ENCODE data around the gene MOB3B.

Gene MOB3B

DNA sequence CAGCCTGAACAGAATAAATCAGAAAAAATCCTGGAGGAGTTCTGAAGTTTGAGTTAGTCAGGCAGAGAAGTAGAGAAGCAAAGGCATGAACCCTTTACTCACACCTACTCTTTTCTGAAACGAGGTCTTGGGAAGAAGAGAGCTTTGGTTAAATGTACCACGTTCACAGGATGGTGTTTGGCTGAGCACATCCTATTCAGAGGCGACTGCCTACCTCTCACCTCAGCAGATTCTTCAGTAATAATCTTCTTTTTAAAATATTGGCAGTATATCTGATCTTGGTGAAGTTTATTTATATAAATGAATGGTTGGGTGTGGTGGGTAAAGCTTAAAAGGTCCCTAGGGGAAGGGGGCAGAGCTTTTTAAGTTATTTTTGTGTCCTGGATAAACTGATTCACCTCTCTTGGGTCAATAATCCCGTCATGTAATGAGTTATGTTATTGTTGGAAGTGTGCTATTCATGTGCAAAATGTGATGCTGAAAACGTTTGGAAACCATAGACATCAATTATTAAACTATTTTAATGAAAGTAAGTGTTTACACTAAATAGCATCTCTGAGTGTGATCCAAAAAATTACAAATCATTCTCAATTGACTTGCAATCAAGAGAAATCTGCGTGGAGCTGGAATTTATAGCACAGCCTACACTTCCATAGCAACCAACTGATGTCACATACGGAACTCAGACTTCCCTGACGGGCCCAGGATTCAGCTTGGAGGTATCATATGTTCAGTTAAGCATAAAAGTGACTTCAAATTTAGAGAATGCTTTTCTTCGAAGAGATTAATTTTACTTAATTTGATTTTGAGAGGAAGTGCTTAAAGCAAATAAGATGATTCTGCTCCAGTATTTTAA is 138.3 kb downstream of the MOB3B start:
- Mint-ChIP-seq H3K9me3 (no peaks in the 10 kb centered on the region), H3K36me3 (ENCODE audit: low read depth) (peaks cover under 1% of the 10 kb centered on the region), H3K4me1 (peaks cover 95% of the 10 kb centered on the region), H3K27ac (no peak overlapping the region), H3K4me3 (no peak overlapping the region), H3K27me3 (ENCODE audit: low read depth, poor library complexity) (no peaks in the 10 kb centered on the region)
- no peak for DNase-seq
- TF ChIP-seq, protein P1, sequence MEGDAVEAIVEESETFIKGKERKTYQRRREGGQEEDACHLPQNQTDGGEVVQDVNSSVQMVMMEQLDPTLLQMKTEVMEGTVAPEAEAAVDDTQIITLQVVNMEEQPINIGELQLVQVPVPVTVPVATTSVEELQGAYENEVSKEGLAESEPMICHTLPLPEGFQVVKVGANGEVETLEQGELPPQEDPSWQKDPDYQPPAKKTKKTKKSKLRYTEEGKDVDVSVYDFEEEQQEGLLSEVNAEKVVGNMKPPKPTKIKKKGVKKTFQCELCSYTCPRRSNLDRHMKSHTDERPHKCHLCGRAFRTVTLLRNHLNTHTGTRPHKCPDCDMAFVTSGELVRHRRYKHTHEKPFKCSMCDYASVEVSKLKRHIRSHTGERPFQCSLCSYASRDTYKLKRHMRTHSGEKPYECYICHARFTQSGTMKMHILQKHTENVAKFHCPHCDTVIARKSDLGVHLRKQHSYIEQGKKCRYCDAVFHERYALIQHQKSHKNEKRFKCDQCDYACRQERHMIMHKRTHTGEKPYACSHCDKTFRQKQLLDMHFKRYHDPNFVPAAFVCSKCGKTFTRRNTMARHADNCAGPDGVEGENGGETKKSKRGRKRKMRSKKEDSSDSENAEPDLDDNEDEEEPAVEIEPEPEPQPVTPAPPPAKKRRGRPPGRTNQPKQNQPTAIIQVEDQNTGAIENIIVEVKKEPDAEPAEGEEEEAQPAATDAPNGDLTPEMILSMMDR (IDR thresholded peaks at IDR 0.05): no peak

DNA sequence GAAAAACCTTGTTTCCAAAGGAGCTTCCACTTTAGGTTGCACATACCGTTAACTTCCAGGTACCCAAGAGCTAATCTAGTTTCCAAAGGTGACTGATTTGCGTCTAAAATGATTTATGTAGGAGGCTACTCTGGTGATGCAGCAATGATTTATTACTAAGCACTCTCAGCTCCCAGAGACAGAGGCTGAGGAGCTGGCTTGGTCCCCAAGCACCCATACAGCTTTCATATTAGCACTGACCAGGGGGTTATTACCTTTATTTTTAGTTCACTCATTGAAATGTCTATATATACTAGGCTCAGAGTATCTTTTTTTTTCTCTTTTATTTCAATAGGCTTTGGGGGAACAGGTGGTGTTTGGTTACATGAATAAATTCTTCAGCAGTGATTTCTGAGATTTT is 141.5 kb downstream of the MOB3B start:
- H3K4me3 Mint-ChIP-seq: no peak overlapping the region
- peaks cover 89% of the 10 kb centered on the region for H3K4me1 Mint-ChIP-seq
- TF ChIP-seq, protein P1 (IDR thresholded peaks at IDR 0.05): no peak
- H3K27me3 Mint-ChIP-seq (ENCODE audit: low read depth, poor library complexity): no peaks in the 10 kb centered on the region
- no peaks in the 10 kb centered on the region for H3K9me3 Mint-ChIP-seq
- no peak overlapping the region for H3K27ac Mint-ChIP-seq
- DNase-seq: no peak
- H3K36me3 Mint-ChIP-seq (ENCODE audit: low read depth): no peaks in the 10 kb centered on the region

DNA sequence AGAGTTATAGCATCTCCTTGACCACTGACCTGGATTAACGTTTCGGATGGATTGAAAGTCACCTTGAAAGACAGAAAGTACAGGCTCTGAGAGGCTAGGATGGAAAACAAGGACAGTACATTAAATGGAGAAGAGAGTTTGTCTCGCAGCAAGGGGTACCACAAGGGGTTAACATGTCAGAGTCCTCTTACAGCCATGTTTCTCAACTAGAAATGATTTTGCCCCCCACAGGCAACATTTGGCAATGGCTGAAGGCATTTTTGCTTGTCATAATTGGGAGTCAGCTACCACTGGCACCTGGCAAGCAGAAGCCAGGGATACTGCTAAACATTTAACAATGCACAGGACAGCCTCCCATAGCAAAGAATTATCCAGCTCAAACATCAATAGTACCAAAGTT is 141.9 kb downstream of the MOB3B start:
- Mint-ChIP-seq H3K9me3 (no peaks in the 10 kb centered on the region), H3K4me3 (no peak overlapping the region), H3K27ac (peak overlapping the region; percentile 33), H3K36me3 (ENCODE audit: low read depth) (no peaks in the 10 kb centered on the region), H3K27me3 (ENCODE audit: low read depth, poor library complexity) (no peaks in the 10 kb centered on the region), H3K4me1 (peaks cover 88% of the 10 kb centered on the region)
- DNase-seq: no peak
- TF ChIP-seq, protein P1 (IDR thresholded peaks at IDR 0.05): no peak

GRCh38 chr9:27386571-27387091 is 143.0 kb downstream of the MOB3B start:
- DNase-seq: no peak
- Mint-ChIP-seq H3K4me3 (no peak overlapping the region), H3K27ac (no peak overlapping the region), H3K36me3 (ENCODE audit: low read depth) (no peaks in the 10 kb centered on the region), H3K4me1 (peaks cover 80% of the 10 kb centered on the region), H3K27me3 (ENCODE audit: low read depth, poor library complexity) (no peaks in the 10 kb centered on the region), H3K9me3 (no peaks in the 10 kb centered on the region)
- TF ChIP-seq, protein P1 (IDR thresholded peaks at IDR 0.05): no peak

DNA sequence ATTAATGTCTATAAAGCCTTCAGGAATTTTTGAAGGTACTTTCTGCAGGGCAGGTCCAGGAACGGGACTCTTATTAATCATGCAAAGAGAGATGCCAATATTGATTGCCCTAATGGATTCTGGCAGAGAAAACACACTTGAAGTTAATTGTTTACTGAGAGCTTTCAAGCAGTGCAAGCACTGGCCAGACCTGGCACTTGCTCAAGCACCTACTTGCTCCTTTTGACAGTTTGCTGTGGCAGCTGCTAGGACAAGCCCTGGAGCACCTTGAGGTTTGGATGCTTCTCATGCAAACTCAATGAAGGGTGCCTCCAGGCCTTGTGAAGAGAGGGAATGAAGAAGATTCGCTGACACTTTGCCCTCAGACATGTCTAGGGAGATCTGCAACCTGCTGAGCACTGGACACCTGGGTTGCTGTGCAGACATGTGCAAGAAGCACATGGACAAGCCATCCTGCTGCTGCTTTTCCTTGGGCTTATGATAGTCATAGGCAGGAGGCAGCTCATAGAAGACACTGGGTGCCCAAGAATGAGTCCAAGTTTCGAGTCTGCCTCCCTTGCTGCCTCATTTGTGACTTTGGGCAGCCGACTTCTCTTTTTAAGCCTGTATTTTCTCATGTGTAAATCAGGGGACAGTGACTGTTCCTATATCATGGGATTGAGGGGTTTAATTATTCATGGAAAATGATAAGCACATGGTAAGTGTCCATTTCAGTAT is 143.8 kb downstream of the MOB3B start:
- no peaks in the 10 kb centered on the region for H3K36me3 Mint-ChIP-seq (ENCODE audit: low read depth)
- peaks cover 76% of the 10 kb centered on the region for H3K4me1 Mint-ChIP-seq
- H3K9me3 Mint-ChIP-seq: no peaks in the 10 kb centered on the region

More for the DNA sequence above, 143.8 kb downstream of the MOB3B start:
- H3K27me3 Mint-ChIP-seq (ENCODE audit: low read depth, poor library complexity): no peaks in the 10 kb centered on the region
- no peak overlapping the region for H3K4me3 Mint-ChIP-seq
- DNase-seq: no peak
- TF ChIP-seq, protein P1 (IDR thresholded peaks at IDR 0.05): no peak
- no peak overlapping the region for H3K27ac Mint-ChIP-seq

All from nephron progenitor cell (in vitro differentiated cells).